Activated CD4-positive, alpha-beta T cell treated with anti-CD3 and anti-CD28 coated beads, Interleukin-2, Interleukin-6, amounts not matched to agents 100 ng/mL and 50 ng/mL, durations not matched to agents 16 hours and 8 hours (primary cell): ENCODE results near the gene NGFR.
"Not testable (repeated sequence)": the region's sequence is repeated elsewhere in the genome, so short reads cannot be mapped to it uniquely, and the experiment has no call there.

ENCODE experiments used
- DNase-seq: peaks from one replicate; pipeline ENCODE4 v3.0.0-alpha.2; 2020

Gene NGFR

GRCh38 chr17:49498029-49498615 is 3.0 kb downstream of the NGFR start:
- DNase-seq, result no peak

GRCh38 chr17:49501496-49501895 is 6.4 kb downstream of the NGFR start:
- no peak for DNase-seq

- no peak for DNase-seq
These were observed 7.2 kb downstream of the NGFR start for GRCh38 chr17:49502254-49502653.

- not testable (repeated sequence) for DNase-seq
These were observed 7.6 kb downstream of the NGFR start for GRCh38 chr17:49502680-49503079.

GRCh38 chr17:49504369-49504768 is 9.3 kb downstream of the NGFR start:
- DNase-seq, result no peak

- DNase-seq, result no peak
These were observed 10.8 kb downstream of the NGFR start for GRCh38 chr17:49505854-49506253.

- no peak for DNase-seq
These were observed 11.2 kb downstream of the NGFR start for GRCh38 chr17:49506282-49506681.

- no peak for DNase-seq
These were observed 13.2 kb downstream of the NGFR start for GRCh38 chr17:49508061-49508865.

GRCh38 chr17:49508866-49509587 is 13.9 kb downstream of the NGFR start:
- no peak for DNase-seq

GRCh38 chr17:49509588-49509917 is 14.5 kb downstream of the NGFR start:
- no peak for DNase-seq

GRCh38 chr17:49510059-49510719 is 15.1 kb downstream of the NGFR start:
- no peak for DNase-seq

GRCh38 chr17:49510720-49511110 is 15.6 kb downstream of the NGFR start:
- DNase-seq, result no peak

GRCh38 chr17:49511810-49512209 is 16.7 kb downstream of the NGFR start:
- DNase-seq, result no peak

- no peak for DNase-seq
These were observed 17.4 kb downstream of the NGFR start for GRCh38 chr17:49512296-49513043.

- no peak for DNase-seq
These were observed 17.9 kb downstream of the NGFR start for GRCh38 chr17:49513044-49513395.

- no peak for DNase-seq
These were observed 18.5 kb downstream of the NGFR start for GRCh38 chr17:49513641-49514040.

GRCh38 chr17:49514071-49514721 is 19.1 kb downstream of the NGFR start:
- no peak for DNase-seq

- DNase-seq, result no peak
These were observed 20.2 kb downstream of the NGFR start for GRCh38 chr17:49515196-49515770.

GRCh38 chr17:49516180-49516579 is 21.1 kb downstream of the NGFR start:
- no peak for DNase-seq

- no peak for DNase-seq
These were observed 23.4 kb downstream of the NGFR start for GRCh38 chr17:49518346-49519078.

- DNase-seq, result no peak
These were observed 24.7 kb downstream of the NGFR start for GRCh38 chr17:49519781-49520180.
